ENCODE results near the gene RIOK2.
"Not testable (repeated sequence)": the region's sequence is repeated elsewhere in the genome, so short reads cannot be mapped to it uniquely, and the experiment has no call there.

RIOK2 gene

GRCh38 chr5:97167435-97167834, 15.6 kb downstream of the RIOK2 start:
- DNase-seq (ENCODE audit: low read depth in 2 of 2): no peak

DNA sequence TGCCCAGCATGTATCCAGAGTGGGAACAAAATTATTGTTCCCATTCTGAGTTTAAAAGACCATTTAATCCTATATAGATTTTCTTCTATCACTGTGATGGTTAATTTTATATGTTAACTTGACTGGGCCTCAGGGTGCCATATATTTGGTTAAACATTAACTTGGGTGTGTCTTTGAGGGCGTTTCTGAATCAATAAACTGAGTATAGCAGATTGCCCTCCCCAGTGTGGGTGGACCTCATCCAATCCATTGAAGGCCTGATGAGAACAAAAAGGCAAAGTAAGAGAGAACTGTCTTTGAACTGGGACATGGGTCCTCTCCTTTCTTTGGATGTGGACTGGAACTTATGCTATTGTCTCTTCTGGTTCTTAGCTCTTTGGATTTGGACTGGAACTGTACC, 17.3 kb downstream of the RIOK2 start:
- no peak for DNase-seq (ENCODE audit: low read depth in 2 of 2)

DNA sequence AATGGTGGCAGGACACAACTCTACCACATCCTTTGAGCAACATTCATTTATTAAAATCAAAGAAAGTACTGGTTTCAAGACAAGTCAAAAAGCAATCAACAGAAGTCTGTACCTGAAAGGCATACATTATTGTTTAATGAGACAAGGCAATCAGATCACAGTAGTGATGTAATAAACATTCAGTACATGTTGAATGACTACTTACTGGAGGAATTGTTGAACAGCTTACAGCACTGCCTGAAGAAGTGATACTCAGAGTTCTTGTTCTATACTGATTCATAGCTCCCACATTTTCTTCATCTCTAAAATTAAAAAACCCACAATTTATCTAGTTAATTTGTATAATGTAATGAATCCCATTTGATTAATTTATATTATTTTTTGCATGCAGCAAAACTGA, 18.2 kb downstream of the RIOK2 start:
- DNase-seq (ENCODE audit: low read depth in 2 of 2): no peak

- no peak for DNase-seq (ENCODE audit: low read depth in 2 of 2)
Observed at GRCh38 chr5:97163790-97164285, 19.2 kb downstream of the RIOK2 start.

- DNase-seq (ENCODE audit: low read depth in 2 of 2): no peak
Observed at GRCh38 chr5:97163360-97163764, 19.7 kb downstream of the RIOK2 start.

DNA sequence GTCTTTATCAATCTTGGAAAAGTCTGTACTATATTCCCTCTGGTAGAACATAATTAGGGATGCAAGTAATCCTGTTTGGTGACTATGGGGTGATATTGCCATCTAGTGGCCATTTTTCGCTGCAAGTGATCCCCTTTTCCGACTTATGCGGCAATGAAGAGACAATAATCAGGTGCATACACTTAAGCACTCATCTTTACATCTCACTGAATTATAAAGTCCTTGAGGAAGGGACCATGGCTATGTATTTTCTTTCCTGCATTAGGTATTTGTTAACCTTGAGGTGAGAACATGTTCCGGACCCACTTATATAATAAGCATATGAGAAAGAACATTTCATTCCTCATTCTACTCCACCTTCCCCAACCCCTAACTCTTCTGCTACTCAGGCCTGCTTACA, 21.0 kb downstream of the RIOK2 start:
- DNase-seq (ENCODE audit: low read depth in 2 of 2): no peak

DNA sequence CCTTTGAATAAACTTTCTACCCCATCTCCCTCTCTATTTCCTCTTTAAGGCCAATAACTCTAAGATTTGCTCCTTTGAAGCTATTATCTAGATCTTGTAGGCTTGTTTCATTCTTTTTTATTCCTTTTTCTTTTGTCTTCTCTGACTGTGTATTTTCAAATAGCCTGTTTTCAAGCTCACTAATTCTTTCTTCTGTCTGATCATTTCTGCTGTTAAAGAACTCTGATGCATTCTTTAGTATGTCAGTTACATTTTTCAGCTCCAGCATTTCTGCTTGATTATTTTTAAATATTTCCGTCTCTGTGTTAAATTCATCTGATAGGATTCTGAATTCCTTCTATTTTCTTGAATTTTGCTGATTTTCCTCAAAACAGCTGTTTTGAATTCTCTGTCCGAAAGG, 25.4 kb downstream of the RIOK2 start:
- no peak for DNase-seq (ENCODE audit: low read depth in 2 of 2)

DNA sequence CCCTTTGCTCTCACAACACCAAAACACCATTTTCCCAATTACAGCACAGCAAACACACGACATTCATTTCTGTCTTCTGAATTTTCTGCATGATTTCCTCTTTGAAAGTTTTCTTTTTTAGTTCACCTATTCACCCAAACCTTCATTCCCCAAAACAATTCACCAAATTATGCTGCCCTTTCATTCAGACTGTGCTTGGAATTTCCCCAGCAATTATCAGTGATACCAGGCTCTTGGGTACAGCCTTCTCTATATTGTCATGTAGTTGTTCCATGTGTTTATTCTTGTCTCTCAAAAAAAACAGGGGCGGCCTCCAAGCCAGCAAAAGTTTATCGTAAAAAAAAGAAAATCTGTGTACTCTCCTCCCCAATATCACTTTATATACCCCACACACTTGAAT, 31.7 kb downstream of the RIOK2 start:
- DNase-seq (ENCODE audit: low read depth in 2 of 2): no peak

GRCh38 chr5:97150401-97150800, 32.6 kb downstream of the RIOK2 start:
- no peak for DNase-seq (ENCODE audit: low read depth in 2 of 2)

DNA sequence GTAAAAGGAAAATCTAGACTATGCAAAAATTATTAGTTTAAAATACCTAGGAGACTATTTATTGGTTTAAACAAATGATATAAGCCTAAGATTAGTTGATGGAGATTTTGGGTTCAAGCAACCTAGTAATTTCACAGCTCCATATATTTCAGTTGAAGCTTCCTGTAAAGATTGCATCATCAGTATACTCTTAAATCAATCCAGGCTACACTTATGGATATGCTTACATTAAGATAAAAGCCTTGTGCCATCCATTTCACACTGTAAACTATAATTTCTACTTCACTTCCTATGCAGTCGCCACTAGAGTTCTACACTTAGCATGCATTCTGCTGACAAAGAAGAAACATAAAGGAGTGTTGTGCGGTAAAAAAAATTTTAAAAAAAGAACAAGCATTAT, 33.3 kb downstream of the RIOK2 start:
- no peak for DNase-seq (ENCODE audit: low read depth in 2 of 2)

GRCh38 chr5:97148288-97148687, 34.8 kb downstream of the RIOK2 start:
- DNase-seq (ENCODE audit: low read depth in 2 of 2): no peak

DNA sequence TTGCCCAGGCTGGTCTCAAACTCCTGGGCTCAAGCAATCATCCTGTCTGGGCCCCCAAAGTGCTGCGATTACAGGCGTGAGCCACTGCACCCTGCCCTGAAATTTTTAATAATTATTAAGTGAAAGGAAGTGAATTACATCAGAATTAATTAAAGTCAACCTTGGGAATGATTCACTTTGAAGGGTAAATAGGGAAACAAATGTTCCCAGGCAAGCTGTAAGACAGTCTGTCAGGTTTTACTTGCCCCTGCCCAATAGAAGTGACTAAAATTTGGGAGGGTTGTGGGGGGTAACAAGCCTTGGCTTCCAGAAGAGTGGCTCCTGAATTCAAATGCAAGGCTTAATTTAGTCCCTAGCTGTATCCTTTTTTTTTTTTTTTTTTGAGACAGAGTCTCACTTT, 39.3 kb downstream of the RIOK2 start:
- DNase-seq (ENCODE audit: low read depth in 2 of 2): no peak

DNA sequence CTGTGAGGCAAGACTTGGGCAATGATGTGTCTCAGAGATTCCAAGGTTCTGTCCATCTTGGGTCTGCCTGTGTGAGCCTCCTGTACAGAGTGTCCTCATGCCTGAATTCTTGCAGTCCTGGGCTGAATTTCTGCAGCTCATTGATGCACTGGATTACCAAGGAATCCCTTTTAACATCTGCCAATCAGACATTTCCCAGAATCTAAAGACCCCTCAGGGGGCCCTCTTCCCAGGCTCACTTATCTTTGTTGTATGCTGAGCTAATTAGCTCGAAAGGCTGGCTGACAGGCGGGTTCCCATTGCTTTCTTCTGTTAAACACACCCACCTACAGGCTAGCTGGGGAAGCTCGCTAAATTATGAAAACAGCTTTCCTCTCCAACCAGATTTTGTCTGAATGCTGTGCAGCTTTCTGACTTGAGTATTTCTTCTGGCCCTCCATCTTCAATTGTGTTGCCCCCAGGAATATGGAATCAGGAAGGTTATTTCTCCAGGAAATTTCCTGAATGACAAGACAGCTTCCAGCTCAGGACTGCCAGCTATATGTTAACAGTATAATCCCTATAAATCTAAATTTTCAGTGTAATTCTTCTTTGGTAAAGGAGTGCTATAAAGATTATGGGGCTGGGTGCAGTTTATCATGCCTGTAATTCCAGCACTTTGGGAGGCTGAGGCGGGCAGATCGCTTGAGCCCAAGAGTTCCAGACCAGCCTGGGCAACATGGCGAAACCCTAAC, 40.4 kb downstream of the RIOK2 start, which contains the start of gene LIX1:
Gene LIX1 (minus strand): TSS at position 91 of the 734 bp plus-strand sequence. CDS start 35 bp downstream, at position 56.
- DNase-seq (ENCODE audit: low read depth in 2 of 2): no peak

DNA sequence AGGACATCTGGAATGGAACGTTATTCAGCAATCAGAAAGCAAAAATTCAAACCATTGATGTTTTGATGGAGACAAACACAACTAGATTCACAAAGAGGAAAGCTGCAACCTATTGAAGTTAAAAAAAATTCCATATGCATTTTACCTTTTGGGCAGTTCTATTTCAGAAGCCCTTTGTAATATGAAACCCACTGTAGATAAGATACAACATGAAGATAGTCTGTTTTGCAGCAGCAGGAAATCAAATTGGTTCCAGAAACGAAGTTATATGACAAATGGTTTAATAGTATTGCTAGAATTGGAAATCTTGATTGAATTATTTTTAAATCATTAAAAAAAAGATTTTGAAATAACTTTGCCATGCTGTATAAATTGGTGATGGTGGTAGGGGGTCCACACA, 41.5 kb downstream of the RIOK2 start:
- no peak for DNase-seq (ENCODE audit: low read depth in 2 of 2)

GRCh38 chr5:97141031-97141430, 42.0 kb downstream of the RIOK2 start:
- DNase-seq (ENCODE audit: low read depth in 2 of 2): no peak

DNA sequence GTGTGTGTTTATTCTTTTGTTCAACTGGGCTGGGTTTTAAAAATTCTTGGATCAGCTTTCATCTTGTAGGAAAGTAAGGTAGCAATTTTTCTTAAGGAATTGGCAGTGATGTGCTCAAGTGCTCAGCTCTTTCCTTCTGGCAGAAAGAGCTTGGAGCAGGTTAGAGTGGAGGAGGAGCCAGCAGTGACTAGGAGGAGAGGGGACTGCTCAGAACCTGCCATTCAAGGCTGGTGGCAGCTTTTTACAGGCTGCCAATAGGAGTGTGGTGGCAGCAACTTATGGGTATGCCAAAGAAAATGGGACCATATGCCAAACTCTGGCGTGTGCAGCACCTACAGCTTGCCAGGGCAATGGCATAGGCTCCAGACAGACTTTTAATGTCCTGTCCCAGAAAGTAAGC, 42.8 kb downstream of the RIOK2 start:
- DNase-seq (ENCODE audit: low read depth in 2 of 2): not testable (repeated sequence)

DNA sequence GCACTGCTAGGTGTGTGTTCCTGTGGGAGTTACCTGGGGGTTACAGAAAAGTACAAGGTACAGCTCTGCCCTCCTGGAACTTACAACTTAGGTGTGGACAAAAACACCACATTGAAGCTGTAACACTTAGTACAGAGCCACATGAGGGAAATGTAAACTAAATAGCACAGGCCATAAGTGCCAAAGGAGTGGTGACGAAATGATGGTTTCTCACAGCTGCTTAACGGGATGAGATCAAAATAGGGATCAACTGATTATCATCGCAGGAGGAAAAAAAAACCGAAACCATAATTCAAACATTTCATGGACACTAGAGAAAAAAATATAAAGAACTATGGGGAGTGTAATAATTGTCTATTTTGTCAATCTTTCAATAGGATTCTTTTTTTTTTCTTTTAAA, 46.6 kb downstream of the RIOK2 start:
- no peak for DNase-seq (ENCODE audit: low read depth in 2 of 2)

GRCh38 chr5:97135868-97136267, 47.2 kb downstream of the RIOK2 start:
- no peak for DNase-seq (ENCODE audit: low read depth in 2 of 2)

DNA sequence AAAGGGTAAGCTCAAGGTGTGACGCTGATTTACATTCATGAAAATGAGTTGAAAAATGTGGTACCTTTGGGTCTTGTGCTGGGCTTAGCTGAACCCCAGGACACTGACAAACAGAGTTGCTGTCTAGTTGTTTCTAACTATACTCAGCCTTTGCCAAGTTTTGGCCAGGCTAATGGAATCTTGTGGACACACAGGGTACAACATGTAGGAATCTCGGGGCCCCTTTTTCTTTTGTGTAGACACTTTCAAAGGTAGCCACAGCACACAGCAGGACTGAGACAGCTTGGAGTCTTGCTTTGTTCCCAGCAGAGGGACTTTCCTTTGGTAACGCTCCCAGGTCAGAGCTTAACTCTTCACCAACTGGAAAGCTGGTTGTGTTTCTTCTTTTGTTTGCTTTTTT, 48.4 kb downstream of the RIOK2 start:
- no peak for DNase-seq (ENCODE audit: low read depth in 2 of 2)

- DNase-seq (ENCODE audit: low read depth in 2 of 2): no peak
Observed at GRCh38 chr5:97133101-97133500, 49.9 kb downstream of the RIOK2 start.

DNA sequence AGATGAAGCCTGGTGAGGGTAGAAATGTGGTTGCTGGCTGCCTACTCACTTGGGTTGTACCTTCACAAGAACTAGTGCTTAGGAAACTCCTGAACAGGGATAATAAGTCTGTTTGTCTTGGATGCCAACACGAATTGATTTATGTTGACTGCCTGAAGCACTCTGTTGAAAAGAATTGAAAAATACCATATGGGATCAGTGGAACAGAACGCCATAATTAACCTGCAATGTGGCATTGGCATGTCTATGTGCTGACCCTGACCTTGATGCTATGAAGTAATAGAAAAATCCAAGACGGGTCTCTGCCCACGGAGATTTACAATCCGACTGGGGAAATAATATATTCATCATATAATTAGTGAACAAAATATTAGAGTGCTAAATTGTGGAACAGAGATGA, 51.1 kb downstream of the RIOK2 start:
- no peak for DNase-seq (ENCODE audit: low read depth in 2 of 2)

- no peak for DNase-seq (ENCODE audit: low read depth in 2 of 2)
Observed at GRCh38 chr5:97131139-97131710, 51.8 kb downstream of the RIOK2 start.

GRCh38 chr5:97127727-97128126, 55.3 kb downstream of the RIOK2 start:
- DNase-seq (ENCODE audit: low read depth in 2 of 2): no peak
